Renal cortical epithelial cell (primary cell): Measurements from ENCODE around the gene SP5. TPM values are rescaled to one million over a fixed set of nuclear protein-coding genes. Genes with fewer than 3 reads are reported as not detected.
"Not testable (repeated sequence)": the region's sequence is repeated elsewhere in the genome, so short reads cannot be mapped to it uniquely, and the experiment has no call there.

Source experiments
- DNase-seq: peaks from one replicate; pipeline ENCODE4 v3.0.0-alpha.2; 2011; ENCODE audit warnings: low read depth
- total RNA-seq: library from RNA; depleted of rRNA; stranded (reverse); fragments of >200 nt; gene quantifications from 2 replicates; pipeline ENCODE4 v1.2.3, GENCODE V29; 2014

Gene SP5
- total RNA-seq: 0.10 and 0.69 TPM in 2 replicates

DNA sequence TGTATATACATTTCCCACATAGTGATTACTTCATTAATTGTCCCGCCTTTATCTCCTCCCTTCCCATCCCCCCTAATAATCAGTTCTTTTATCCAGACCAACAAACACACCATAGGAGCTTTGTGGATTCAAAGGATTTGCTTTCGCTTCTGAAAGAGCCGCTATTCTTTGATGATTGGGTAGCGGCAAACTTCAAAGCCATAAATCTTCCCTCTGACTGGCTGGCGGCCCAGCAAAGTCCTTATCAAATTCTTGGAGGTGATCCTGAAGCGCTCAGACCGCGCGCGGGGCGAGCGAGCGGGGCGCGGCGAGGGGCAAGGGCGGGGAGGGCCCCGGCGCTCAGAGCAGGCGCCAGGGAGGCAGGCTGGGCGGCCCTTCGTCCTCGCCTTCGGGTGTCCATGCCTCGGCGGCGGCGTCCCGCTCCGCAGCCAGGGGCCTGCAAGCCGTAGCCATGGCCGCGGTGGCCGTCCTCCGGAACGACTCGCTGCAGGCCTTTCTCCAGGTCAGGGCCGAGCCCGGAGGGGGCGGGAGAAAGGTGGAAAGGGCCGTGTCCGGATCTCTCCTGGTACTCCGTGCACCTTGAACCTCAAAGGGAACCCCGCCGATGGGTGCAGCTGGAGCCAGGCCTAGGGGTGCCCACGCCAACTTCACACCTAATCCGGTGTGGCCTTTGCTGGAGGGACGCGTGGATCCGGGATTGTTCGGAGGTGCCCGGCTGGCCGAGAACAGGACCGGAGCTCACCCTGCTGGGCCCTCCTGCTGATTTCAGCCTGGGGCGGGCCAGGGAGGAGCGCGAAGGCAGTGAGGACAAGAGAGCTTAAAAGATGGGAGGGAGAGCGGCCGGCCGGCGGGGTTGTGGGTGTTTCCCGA, at the start of gene SP5:
Gene SP5 (plus strand): TSS at position 276 of the 870 bp plus-strand sequence. CDS start 176 bp downstream, at position 452.
- DNase-seq: peak; percentile 42

DNA sequence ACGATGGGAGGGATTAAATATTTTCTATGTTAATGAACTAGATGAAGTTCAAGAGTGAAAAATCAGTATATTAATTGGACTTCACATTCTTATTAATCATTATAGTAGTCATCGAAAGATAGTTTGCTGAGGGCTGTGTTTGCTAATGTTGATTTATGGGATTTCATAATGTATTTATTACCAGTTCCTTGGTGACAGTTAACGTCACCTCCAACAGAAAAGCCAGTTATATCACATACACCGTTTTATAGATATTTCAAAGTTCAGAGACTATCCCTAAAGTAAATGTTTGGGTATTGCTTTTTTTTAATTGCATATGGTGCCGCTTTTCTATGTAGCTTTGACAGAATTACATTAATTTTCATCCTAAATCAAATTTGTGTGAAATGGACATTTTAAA, 49.4 kb upstream of the SP5 start:
- no peak for DNase-seq

DNA sequence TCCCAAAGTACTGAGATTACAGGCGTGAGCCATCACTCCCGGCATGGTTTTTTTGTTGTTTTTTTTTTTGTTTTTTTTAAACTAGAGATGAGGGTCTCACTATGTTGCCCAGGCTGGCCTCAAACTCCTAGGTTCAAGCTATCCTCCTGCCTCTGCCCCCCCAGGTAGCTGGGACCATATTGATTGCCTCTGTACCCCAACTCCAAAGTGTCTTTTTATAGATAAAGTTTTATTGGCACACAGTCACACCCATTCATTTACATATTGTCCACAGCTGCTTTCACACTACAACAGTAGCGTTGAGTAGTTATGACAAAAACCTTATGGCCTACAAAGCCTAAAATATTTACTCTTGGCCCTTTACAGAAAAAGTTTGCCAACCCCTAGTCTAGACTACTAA, 45.2 kb upstream of the SP5 start:
- DNase-seq: no peak

DNA sequence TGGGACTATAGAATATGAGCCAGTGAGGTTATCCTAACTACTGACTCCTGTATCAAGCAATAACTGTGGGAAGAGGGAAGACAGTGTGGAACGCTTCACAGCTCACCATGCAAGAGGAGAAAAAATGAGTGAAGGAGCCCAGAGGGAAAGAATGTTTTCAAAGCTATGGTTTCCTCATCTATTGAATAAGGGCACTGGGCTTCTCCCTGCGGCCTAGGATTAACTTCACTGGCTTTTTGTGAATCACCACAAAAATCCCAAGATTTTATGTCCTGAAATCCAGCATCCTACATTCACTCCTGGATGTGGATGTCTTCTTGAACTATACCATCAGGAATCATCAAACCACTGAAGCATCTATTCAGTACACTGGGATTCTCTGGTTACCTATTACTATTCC, 44.5 kb upstream of the SP5 start:
- no peak for DNase-seq

DNA sequence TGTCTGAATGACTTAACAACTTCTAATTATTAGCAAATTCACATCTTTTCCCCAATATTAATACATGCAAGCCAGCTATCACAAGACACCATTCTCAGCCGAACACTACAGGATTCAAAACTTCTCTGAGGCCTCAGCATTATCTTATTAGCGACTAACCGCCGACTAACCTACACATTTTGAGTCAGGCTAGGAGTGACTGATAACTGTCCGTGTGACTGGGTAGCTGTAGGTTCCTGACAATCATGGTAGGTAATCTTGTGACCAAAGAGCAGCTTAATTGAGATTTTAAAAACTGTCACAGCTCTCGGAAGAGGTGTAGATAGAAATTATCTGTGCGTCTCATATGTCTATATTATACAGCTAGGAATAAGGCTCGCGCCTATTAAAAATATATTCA, 44.1 kb upstream of the SP5 start:
- DNase-seq: no peak

- not testable (repeated sequence) for DNase-seq
These were observed 40.9 kb upstream of the SP5 start for GRCh38 chr2:170674282-170674681.

- DNase-seq: no peak
These were observed 39.4 kb upstream of the SP5 start for GRCh38 chr2:170675701-170676100.

DNA sequence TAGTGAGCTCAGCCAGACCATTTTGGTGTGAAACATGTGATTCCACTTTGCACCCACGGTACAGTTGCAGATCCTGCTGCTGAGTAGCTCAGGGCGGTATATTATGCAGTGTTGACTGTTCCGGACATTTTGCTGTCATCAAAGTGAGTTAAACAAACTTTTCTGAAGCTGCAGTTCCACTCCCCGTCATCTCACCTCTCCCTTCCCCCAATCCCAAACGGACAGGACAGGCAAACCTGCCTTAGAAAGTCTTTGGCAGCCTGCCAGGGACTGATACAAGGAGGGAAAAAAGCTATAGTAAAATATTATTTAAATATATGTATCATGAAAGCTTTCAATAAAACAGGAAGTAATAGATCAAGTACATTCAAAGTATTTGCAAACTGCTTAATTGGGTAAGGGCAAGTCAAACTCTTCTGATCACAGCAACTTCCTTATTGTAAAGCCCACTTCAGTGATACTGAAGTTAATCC, 35.5 kb upstream of the SP5 start:
- DNase-seq: peak; percentile 43

- no peak for DNase-seq
These were observed 34.8 kb upstream of the SP5 start for GRCh38 chr2:170680172-170680941.

DNA sequence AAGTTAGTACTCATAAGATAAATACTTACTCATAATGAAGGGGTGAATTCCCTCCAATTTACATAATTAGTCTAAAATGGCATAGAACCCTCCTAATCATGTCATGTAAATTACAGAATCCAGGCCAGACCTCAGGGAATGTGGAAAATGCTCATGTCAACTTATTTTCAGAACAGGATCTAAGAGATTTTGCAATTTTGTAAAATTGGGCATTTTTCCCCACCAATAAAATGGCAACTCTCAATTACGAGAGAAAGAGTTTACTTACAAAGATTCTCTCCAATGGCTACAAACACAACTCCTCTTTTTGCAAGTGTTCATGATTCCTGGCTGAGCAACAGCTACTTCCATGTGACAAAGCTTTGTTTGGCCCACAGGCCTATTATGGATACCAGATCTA, 33.8 kb upstream of the SP5 start:
- DNase-seq: no peak

DNA sequence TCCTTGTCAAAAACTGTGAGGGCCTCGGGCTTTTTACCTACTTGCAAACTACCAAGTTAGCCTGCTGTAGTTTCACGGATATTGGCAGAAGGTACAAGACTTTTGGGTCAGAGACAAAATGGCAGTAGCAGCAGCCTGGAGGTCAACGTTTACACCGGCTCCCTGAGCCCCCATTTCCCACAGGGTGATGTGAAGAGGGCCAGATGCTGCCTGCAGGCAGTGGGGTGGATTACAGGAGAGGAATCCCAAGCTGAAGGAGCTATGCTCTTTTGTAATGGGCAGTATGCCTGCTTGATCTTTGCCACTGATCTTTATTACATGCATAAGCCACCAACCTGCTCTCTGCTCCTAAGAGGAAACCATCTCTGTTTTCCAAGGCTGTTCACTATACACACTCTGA, 29.5 kb upstream of the SP5 start:
- no peak for DNase-seq

GRCh38 chr2:170689481-170689880, 25.7 kb upstream of the SP5 start:
- DNase-seq: peak; percentile 88

GRCh38 chr2:170690640-170691039, 24.5 kb upstream of the SP5 start:
- no peak for DNase-seq

DNA sequence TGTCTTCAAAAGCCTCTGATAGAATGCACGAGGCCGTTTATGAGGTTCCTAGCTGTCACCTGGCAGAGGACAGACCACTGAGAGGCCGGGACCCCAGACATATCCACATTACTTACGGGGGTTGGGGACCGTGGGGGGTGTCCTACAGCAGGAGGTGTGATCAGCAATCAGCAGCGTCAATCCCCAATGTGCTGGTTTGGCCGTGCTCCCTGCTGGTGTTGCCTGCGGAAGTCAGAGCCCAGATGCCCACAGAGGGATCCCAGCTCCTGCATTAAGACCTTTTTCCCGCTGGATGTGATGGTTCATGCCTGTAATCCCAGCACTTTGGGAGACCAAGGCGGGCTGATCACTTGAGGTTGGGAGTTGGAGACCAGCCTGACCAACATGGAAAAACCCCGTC, 20.8 kb upstream of the SP5 start:
- DNase-seq: no peak

DNA sequence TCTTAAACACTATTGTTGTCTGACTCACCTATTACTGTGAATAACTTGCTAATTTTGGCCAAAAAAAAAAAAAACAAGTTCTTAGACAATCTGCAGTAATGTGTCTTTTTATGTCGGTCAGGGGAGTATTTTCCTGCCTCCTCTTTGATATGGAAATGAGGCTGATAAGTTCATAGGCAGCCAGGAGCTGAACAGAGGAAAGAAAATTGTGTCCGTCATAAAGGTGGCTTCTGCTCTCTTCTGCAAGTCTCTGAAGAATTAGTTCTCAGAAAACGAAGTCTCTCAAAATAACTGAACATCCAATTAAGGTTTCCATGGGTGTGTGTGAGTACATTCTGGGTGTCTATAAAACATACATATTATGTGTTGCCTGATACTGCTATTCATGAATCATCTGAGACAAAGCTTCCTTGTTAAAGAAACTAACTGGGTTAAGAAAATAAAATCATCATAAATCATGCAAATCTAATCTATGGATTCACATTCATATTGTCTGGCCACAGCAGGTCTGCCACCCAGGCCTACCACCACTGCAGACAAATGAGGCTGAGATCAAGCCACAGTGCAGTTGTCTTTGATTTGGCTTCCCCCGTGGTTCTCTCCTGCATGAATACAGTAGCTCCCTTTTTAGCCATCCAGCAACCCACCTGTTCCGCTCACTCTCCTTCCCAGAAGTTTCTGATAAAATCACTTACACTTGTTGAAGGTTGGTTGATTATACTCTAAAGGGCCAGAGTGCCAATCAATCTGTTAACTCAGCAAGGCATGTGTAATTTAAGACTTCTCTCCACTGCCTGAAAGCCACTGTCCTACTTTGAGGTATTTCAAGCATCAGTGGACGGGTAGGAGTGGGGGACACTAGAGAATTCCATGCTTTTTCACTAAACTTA, 19.4 kb upstream of the SP5 start:
- no peak for DNase-seq

DNA sequence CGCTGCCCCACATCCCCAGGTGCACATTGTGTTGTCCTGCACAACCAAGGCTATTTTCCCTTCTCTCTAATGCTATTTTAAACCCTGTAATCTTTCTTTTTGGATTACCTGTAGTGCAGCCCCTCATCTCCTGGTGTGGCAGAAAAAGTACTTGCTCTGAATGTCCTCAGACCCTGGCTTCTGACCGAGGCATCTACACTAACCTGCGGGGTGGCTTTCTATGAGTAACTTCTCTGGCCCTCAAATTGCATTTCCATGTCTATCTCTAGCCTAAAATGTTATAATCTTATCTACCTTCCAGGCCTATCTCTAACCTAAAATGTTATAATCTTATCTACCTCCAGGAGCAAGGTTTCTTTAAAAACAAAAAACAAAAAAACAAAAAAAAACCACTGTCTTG, 18.2 kb upstream of the SP5 start:
- no peak for DNase-seq

- DNase-seq: no peak
These were observed 14.1 kb upstream of the SP5 start for GRCh38 chr2:170701011-170701410.

- peak; percentile 44 for DNase-seq
These were observed 11.2 kb upstream of the SP5 start for GRCh38 chr2:170703776-170704476.

GRCh38 chr2:170707821-170708795, 7.0 kb upstream of the SP5 start:
- no peak for DNase-seq

- no peak for DNase-seq
These were observed 4.5 kb upstream of the SP5 start for GRCh38 chr2:170710609-170710979.
